Prostate gland (tissue), 2 donors: ENCODE measurements around the gene RAET1L. TPM values are rescaled to one million over a fixed set of nuclear protein-coding genes. Genes with fewer than 3 reads are reported as not detected.
"Not testable (repeated sequence)": the region's sequence is repeated elsewhere in the genome, so short reads cannot be mapped to it uniquely, and the experiment has no call there.

ENCODE experiments used
- DNase-seq: peaks from one replicate; pipeline ENCODE4 v3.0.0-alpha.2; 2019; ENCODE audit warnings: low spot score
- H3K27ac ChIP-seq, 2 donors: fragments of 200-600 bp; sonication (generic); 2 replicates each; pipeline ENCODE4 v1.5.1; 2017 to 2019
- H3K27me3 ChIP-seq: fragments of 200-600 bp; sonication (generic); replicated peaks from 2 replicates; pipeline ENCODE4 v1.5.1; 2019; ENCODE audit not compliant: insufficient read depth
- H3K36me3 ChIP-seq, 2 donors: fragments of 200-600 bp; sonication (generic); 1 replicate in 1 of 2; 2 replicates in 1 of 2; pipeline versions ENCODE4 v1.5.1 to v1.8.1; 2017 to 2019
- H3K4me1 ChIP-seq: fragments of 200-600 bp; sonication (generic); replicated peaks from 2 replicates; pipeline ENCODE4 v1.5.1; 2019
- H3K4me3 ChIP-seq, 2 donors: fragments of 200-600 bp; sonication (generic); 2 replicates each; pipeline ENCODE4 v1.5.1; 2017 to 2019
- H3K9me3 ChIP-seq: fragments of 200-600 bp; sonication (generic); 2 replicates; pipeline ENCODE4 v1.5.1; 2017
- CTCF ChIP-seq, 4 experiments: fragments of 200-600 bp in 2 of 4; fragments of 450-650 bp in 2 of 4; sonication (generic) in 2 of 4; IDR thresholded peaks; 1 replicate in 3 of 4; 2 replicates in 1 of 4; pipeline ENCODE4 v1.5.1; 2016 to 2019; ENCODE audit warnings: antibody characterized with exemption in 4 of 4, mild to moderate bottlenecking in 2 of 4, moderate library complexity in 2 of 4
- POLR2A ChIP-seq: fragments of 450-650 bp; IDR thresholded peaks from one replicate; pipeline ENCODE4 v1.6.1; 2016; ENCODE audit warnings: antibody characterized with exemption, mild to moderate bottlenecking
- POLR2AphosphoS5 ChIP-seq: sonication (generic); formaldehyde crosslinking; IDR thresholded peaks from one replicate; pipeline ENCODE4 v1.6.1; 2017; ENCODE audit warnings: antibody characterized with exemption
- WGBS: methylation state at CpG from one replicate; pipeline ENCODE4 v1.1.5; 2018; 5-methylcytosine and 5-hydroxymethylcytosine counted together
- intact Hi-C: fragments of 100-400 bp; cut with DNase I; formaldehyde crosslinking; loops from one replicate; pipeline ENCODE4 v1.14.2; 2022
- total RNA-seq, 2 donors: library from RNA; depleted of rRNA; stranded (reverse); fragments of >200 nt; gene quantifications; one replicate each; pipeline ENCODE4 v1.1.0, GENCODE V29; 2016

The RAET1L gene
- not detected for total RNA-seq

- Histone ChIP-seq H3K9me3 (no peaks in the 10 kb centered on the region), H3K36me3 (no peaks in the 10 kb centered on the region), H3K4me3 (peak within 1 kb of the TSS in 1 of 2 donors; percentile 7), H3K27me3 (peaks cover 5% of the 10 kb centered on the region), H3K4me1 (peaks cover 12% of the 10 kb centered on the region), H3K27ac (no peak within 1 kb of the TSS)
- peak; percentile 92 for TF ChIP-seq POLR2AphosphoS5
- no peak for TF ChIP-seq CTCF (IDR thresholded peaks at IDR 0.05)
- peak; percentile 29 for TF ChIP-seq POLR2A
- WGBS: 2% methylated on average over 36 of the region's 36 CpGs
- peak; percentile 88 for DNase-seq
- intact Hi-C loops: no loop called here
Observed at GRCh38 chr6:150025201-150025917, at the start of gene RAET1L. RAET1L (minus strand) TSS chr6:150025532; CDS start chr6:150025471, 61 bp downstream.

- TF ChIP-seq POLR2A (no peak), POLR2AphosphoS5 (no peak)
- Histone ChIP-seq H3K27ac (no peak overlapping the region), H3K36me3 (no peaks in the 10 kb centered on the region), H3K4me3 (no peak overlapping the region), H3K4me1 (no peaks in the 10 kb centered on the region), H3K27me3 (no peaks in the 10 kb centered on the region), H3K9me3 (no peaks in the 10 kb centered on the region)
- DNase-seq: no peak
- intact Hi-C loops: loop anchor here (10.0 kb wide), 1 partner anchor 740 kb away; no protein-coding TSS in a partner anchor
- WGBS: 53% methylated on average over 2 of the region's 2 CpGs
Observed at GRCh38 chr6:150075034-150075421, 49.7 kb upstream of the RAET1L start.

- not testable (repeated sequence) for H3K27me3 ChIP-seq, H3K36me3 ChIP-seq, DNase-seq, H3K4me3 ChIP-seq, H3K4me1 ChIP-seq, H3K27ac ChIP-seq, H3K9me3 ChIP-seq
- intact Hi-C loops: loop anchor here (10.0 kb wide), 1 partner anchor 740 kb away; no protein-coding TSS in a partner anchor
- WGBS: 96% methylated on average over 4 of the region's 4 CpGs
Observed at GRCh38 chr6:150074396-150075033, 49.2 kb upstream of the RAET1L start.

GRCh38 chr6:150072201-150072600, 46.9 kb upstream of the RAET1L start:
- H3K27ac ChIP-seq: no peak overlapping the region
- H3K4me3 ChIP-seq: no peak overlapping the region
- no peaks in the 10 kb centered on the region for H3K27me3 ChIP-seq
- DNase-seq: peak; percentile 56
- 58% methylated on average over 8 of the region's 8 CpGs for WGBS
- intact Hi-C loops: loop anchor here (10.0 kb wide), 1 partner anchor 743 kb away; no protein-coding TSS in a partner anchor
- H3K9me3 ChIP-seq: no peaks in the 10 kb centered on the region
- TF ChIP-seq POLR2A (no peak), POLR2AphosphoS5 (no peak), CTCF (IDR thresholded peaks at IDR 0.05) (no peak)
- no peaks in the 10 kb centered on the region for H3K4me1 ChIP-seq
- H3K36me3 ChIP-seq: no peaks in the 10 kb centered on the region

- TF ChIP-seq POLR2A (no peak), CTCF (IDR thresholded peaks at IDR 0.05) (no peak), POLR2AphosphoS5 (no peak)
- intact Hi-C loops: loop anchor here (10.0 kb wide), 1 partner anchor 744 kb away; no protein-coding TSS in a partner anchor
- no peaks in the 10 kb centered on the region for H3K36me3 ChIP-seq
- H3K27me3 ChIP-seq: no peaks in the 10 kb centered on the region
- no peak overlapping the region for H3K27ac ChIP-seq
- WGBS: 76% methylated on average over 3 of the region's 3 CpGs
- H3K9me3 ChIP-seq: no peaks in the 10 kb centered on the region
- no peak for DNase-seq
- H3K4me1 ChIP-seq: no peaks in the 10 kb centered on the region
- H3K4me3 ChIP-seq: no peak overlapping the region
Observed at GRCh38 chr6:150070236-150070818, 45.0 kb upstream of the RAET1L start.
